ENCODE results near the gene BABAM2.
"Not testable (repeated sequence)": the region's sequence is repeated elsewhere in the genome, so short reads cannot be mapped to it uniquely, and the experiment has no call there.

BABAM2 gene

GRCh38 chr2:28318023-28318422 is 427.5 kb downstream of the BABAM2 start:
- DNase-seq (ENCODE audit: low read depth): no peak

- no peak for DNase-seq (ENCODE audit: low read depth)
Measured at GRCh38 chr2:28318462-28319117, 428.1 kb downstream of the BABAM2 start.

- DNase-seq (ENCODE audit: low read depth): no peak
Measured at GRCh38 chr2:28319118-28320008, 428.8 kb downstream of the BABAM2 start.

GRCh38 chr2:28320009-28320365 is 429.5 kb downstream of the BABAM2 start:
- no peak for DNase-seq (ENCODE audit: low read depth)

GRCh38 chr2:28320371-28320770 is 429.8 kb downstream of the BABAM2 start:
- no peak for DNase-seq (ENCODE audit: low read depth)

- no peak for DNase-seq (ENCODE audit: low read depth)
Measured at GRCh38 chr2:28321426-28321825, 430.9 kb downstream of the BABAM2 start.

GRCh38 chr2:28322051-28322450 is 431.5 kb downstream of the BABAM2 start:
- DNase-seq (ENCODE audit: low read depth): no peak

- no peak for DNase-seq (ENCODE audit: low read depth)
Measured at GRCh38 chr2:28322456-28322855, 431.9 kb downstream of the BABAM2 start.

GRCh38 chr2:28322981-28323396 is 432.5 kb downstream of the BABAM2 start:
- DNase-seq (ENCODE audit: low read depth): no peak

GRCh38 chr2:28325173-28325566 is 434.6 kb downstream of the BABAM2 start:
- no peak for DNase-seq (ENCODE audit: low read depth)

- no peak for DNase-seq (ENCODE audit: low read depth)
Measured at GRCh38 chr2:28325567-28326468, 435.3 kb downstream of the BABAM2 start.

GRCh38 chr2:28326469-28326805 is 435.9 kb downstream of the BABAM2 start:
- no peak for DNase-seq (ENCODE audit: low read depth)

GRCh38 chr2:28326881-28327505 is 436.5 kb downstream of the BABAM2 start:
- no peak for DNase-seq (ENCODE audit: low read depth)

- no peak for DNase-seq (ENCODE audit: low read depth)
Measured at GRCh38 chr2:28327581-28327955, 437.0 kb downstream of the BABAM2 start.

- no peak for DNase-seq (ENCODE audit: low read depth)
Measured at GRCh38 chr2:28327956-28328922, 437.7 kb downstream of the BABAM2 start.

GRCh38 chr2:28329184-28329583 is 438.7 kb downstream of the BABAM2 start:
- no peak for DNase-seq (ENCODE audit: low read depth)

GRCh38 chr2:28330722-28331121 is 440.2 kb downstream of the BABAM2 start:
- DNase-seq (ENCODE audit: low read depth): not testable (repeated sequence)

- DNase-seq (ENCODE audit: low read depth): not testable (repeated sequence)
Measured at GRCh38 chr2:28331797-28332196, 441.3 kb downstream of the BABAM2 start.

- DNase-seq (ENCODE audit: low read depth): no peak
Measured at GRCh38 chr2:28332696-28333095, 442.2 kb downstream of the BABAM2 start.

- no peak for DNase-seq (ENCODE audit: low read depth)
Measured at GRCh38 chr2:28333606-28334526, 443.3 kb downstream of the BABAM2 start.

Measured in CMK (cell line).